Measurements from ENCODE around the gene GRID2. TPM values are rescaled to one million over a fixed set of nuclear protein-coding genes. Genes with fewer than 3 reads are reported as not detected.
A peak's percentile ranks its signal among the peaks of the same experiment; 100 is the strongest.

The GRID2 gene
- total RNA-seq, 1 donor from 2014 or later = 0.17 TPM

DNA sequence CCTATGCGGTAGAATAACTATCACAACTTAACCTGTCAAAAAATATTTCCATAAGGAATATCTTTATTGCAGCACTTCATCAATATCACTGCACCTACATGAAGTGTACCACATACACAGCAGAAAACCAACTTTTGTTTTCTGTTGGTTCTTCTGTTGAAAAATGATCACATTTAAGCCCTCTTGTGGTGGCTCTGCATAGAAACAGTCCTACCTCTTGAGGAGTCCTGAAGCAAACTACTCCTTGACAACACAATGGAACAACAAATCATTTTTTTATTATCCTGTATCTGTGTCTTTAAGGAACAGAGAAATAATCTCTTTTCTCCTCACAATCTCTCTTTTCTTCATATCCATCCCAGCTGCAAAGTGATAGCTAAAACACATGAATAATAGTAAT lies 1484.9 kb downstream of the GRID2 start:
- peaks cover 8% of the 10 kb centered on the region for H3K4me1 Mint-ChIP-seq
- peak; percentile 46 for DNase-seq (ENCODE audit: low spot score)
- Histone ChIP-seq H3K27me3 (no peaks in the 10 kb centered on the region), H3K9ac (no peak overlapping the region), H3K4me3 (no peak overlapping the region), H3K4me1 (peaks cover 5% of the 10 kb centered on the region), H3K36me3 (no peaks in the 10 kb centered on the region), H3K4me2 (no peak overlapping the region), H3K27ac (no peak overlapping the region), H3F3A (ENCODE audit: low read depth) (no peaks in the 10 kb centered on the region), H4K20me1 (ENCODE audit: low read depth) (no peaks in the 10 kb centered on the region), H3K9me3 (ENCODE audit: low read depth) (no peaks in the 10 kb centered on the region), H3K79me2 (ENCODE audit: low read depth) (no peaks in the 10 kb centered on the region), H2AFZ (replicated peaks) (no peak overlapping the region)
- TF ChIP-seq, protein P1, sequence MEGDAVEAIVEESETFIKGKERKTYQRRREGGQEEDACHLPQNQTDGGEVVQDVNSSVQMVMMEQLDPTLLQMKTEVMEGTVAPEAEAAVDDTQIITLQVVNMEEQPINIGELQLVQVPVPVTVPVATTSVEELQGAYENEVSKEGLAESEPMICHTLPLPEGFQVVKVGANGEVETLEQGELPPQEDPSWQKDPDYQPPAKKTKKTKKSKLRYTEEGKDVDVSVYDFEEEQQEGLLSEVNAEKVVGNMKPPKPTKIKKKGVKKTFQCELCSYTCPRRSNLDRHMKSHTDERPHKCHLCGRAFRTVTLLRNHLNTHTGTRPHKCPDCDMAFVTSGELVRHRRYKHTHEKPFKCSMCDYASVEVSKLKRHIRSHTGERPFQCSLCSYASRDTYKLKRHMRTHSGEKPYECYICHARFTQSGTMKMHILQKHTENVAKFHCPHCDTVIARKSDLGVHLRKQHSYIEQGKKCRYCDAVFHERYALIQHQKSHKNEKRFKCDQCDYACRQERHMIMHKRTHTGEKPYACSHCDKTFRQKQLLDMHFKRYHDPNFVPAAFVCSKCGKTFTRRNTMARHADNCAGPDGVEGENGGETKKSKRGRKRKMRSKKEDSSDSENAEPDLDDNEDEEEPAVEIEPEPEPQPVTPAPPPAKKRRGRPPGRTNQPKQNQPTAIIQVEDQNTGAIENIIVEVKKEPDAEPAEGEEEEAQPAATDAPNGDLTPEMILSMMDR (IDR thresholded peaks at IDR 0.05) = peak; percentile 65
- no peak for TF ChIP-seq EZH2phosphoT487 (IDR thresholded peaks at IDR 0.05)
- H3K27ac Mint-ChIP-seq = no peak overlapping the region
- no peaks in the 10 kb centered on the region for H3K9me3 Mint-ChIP-seq
- H3K4me3 Mint-ChIP-seq = no peak overlapping the region
- no peaks in the 10 kb centered on the region for H3K36me3 Mint-ChIP-seq
- no peaks in the 10 kb centered on the region for H3K27me3 Mint-ChIP-seq (ENCODE audit: insufficient read depth, low read depth)

DNA sequence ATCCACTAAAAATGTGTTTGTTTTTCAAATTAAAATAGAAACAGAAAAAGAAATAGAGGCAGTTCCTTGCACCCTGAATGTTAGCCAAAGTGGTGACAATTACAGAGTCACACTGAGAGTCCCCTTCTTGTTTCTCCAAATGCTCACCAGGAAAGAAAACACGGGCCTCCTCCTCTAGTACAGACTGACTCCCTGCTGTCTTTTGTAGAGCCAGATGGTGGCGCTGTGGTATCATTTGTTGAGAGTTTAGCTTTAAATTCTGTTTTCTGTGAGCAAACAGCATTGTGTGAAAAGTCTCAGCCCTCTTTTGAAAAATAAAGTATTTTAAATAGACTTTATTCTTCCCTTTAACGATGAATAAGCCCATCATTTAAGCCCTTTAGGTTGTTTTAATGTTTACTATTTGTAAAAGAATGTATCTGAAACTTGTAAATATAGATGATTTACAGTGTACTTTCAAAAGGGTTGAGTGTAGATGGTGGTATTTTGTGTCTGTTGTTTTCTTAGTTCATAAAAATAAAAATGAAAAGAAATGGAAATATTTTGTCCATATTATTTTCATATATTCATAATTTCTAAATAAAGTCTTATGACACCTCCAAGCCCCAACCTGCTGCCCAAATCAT lies 1487.9 kb downstream of the GRID2 start:
- Histone ChIP-seq H2AFZ (replicated peaks) (no peak overlapping the region), H3K4me3 (no peak overlapping the region)
- no peak overlapping the region for H3K4me3 Mint-ChIP-seq

DNA sequence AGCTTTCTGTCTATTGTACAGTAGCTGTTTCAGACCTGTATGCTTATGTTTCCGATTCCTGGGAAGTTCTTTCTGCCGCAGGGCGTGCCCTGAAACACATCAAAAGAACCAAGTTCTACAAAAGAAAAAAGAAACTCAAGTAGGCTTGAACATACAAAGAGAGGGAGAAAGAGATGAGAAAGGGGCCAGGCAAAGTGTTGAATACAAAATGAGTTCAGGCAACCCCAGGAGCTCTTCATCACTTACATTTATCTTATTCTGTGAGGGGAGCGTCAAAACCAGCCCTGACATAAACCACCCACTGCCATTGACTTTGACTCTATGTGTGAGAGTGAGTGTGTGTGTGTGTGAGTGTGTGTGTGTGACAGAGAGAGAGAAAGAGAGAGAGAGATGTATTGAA lies 1498.3 kb downstream of the GRID2 start:
- Histone ChIP-seq H4K20me1 (ENCODE audit: low read depth) (no peaks in the 10 kb centered on the region), H3F3A (ENCODE audit: low read depth) (no peaks in the 10 kb centered on the region), H3K4me1 (no peaks in the 10 kb centered on the region), H3K4me3 (no peak overlapping the region), H3K27me3 (no peaks in the 10 kb centered on the region), H3K79me2 (ENCODE audit: low read depth) (no peaks in the 10 kb centered on the region), H3K4me2 (no peak overlapping the region), H3K9me3 (ENCODE audit: low read depth) (no peaks in the 10 kb centered on the region), H2AFZ (replicated peaks) (no peak overlapping the region), H3K9ac (no peak overlapping the region), H3K36me3 (no peaks in the 10 kb centered on the region), H3K27ac (no peak overlapping the region)
- no peak overlapping the region for H3K4me3 Mint-ChIP-seq
- peak overlapping the region; percentile 10 for H3K27ac Mint-ChIP-seq
- peaks cover 16% of the 10 kb centered on the region for H3K4me1 Mint-ChIP-seq
- TF ChIP-seq EZH2phosphoT487 (IDR thresholded peaks at IDR 0.05) = no peak
- H3K36me3 Mint-ChIP-seq = no peaks in the 10 kb centered on the region
- H3K27me3 Mint-ChIP-seq (ENCODE audit: insufficient read depth, low read depth) = peaks cover 4% of the 10 kb centered on the region
- DNase-seq (ENCODE audit: low spot score) = no peak
- H3K9me3 Mint-ChIP-seq = no peaks in the 10 kb centered on the region

More for the DNA sequence above, 1487.9 kb downstream of the GRID2 start:
- H3F3A ChIP-seq (ENCODE audit: low read depth) = no peaks in the 10 kb centered on the region
- no peaks in the 10 kb centered on the region for H3K36me3 ChIP-seq
- no peak overlapping the region for H3K4me2 ChIP-seq
- no peaks in the 10 kb centered on the region for H3K9me3 Mint-ChIP-seq
- peaks cover 20% of the 10 kb centered on the region for H3K4me1 Mint-ChIP-seq
- no peak overlapping the region for H3K27ac Mint-ChIP-seq
- no peak for TF ChIP-seq EZH2phosphoT487 (IDR thresholded peaks at IDR 0.05)
- TF ChIP-seq, protein P1 (IDR thresholded peaks at IDR 0.05) = peak; percentile 97
- H3K36me3 Mint-ChIP-seq = no peaks in the 10 kb centered on the region
- peaks cover 3% of the 10 kb centered on the region for H3K27me3 Mint-ChIP-seq (ENCODE audit: insufficient read depth, low read depth)
- H3K79me2 ChIP-seq (ENCODE audit: low read depth) = no peaks in the 10 kb centered on the region
- DNase-seq (ENCODE audit: low spot score) = peak; percentile 83
- H4K20me1 ChIP-seq (ENCODE audit: low read depth) = no peaks in the 10 kb centered on the region
- no peaks in the 10 kb centered on the region for H3K27me3 ChIP-seq
- H3K4me1 ChIP-seq = peaks cover 5% of the 10 kb centered on the region
- H3K27ac ChIP-seq = no peak overlapping the region
- H3K9ac ChIP-seq = no peak overlapping the region
- no peaks in the 10 kb centered on the region for H3K9me3 ChIP-seq (ENCODE audit: low read depth)

DNA sequence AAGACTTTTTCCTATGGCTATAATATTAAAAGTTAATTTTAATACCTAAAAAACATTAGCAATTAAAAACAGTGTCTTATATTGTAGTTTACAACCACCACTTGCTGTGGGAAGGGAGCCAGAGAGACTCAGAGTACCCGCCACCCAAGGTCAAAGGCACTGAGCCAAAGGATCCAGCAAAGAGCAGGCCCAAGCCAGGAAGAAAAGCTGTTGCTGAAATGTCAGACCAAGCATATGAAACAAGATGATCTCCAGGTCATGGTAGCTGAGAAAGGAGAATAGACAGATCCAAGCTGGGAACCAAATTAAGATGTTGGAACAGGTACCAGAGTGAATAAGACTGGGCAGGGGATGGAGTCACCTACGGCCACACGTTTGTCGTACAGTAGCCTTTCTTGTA lies 1506.0 kb downstream of the GRID2 start:
- Mint-ChIP-seq H3K4me3 (no peak overlapping the region), H3K27me3 (ENCODE audit: insufficient read depth, low read depth) (no peaks in the 10 kb centered on the region), H3K27ac (no peak overlapping the region), H3K36me3 (no peaks in the 10 kb centered on the region), H3K4me1 (peaks cover 19% of the 10 kb centered on the region), H3K9me3 (no peaks in the 10 kb centered on the region)
- H3K4me2 ChIP-seq = no peak overlapping the region
- H3K27me3 ChIP-seq = no peaks in the 10 kb centered on the region
- peaks cover 3% of the 10 kb centered on the region for H3K4me1 ChIP-seq
- no peaks in the 10 kb centered on the region for H3F3A ChIP-seq (ENCODE audit: low read depth)
- H2AFZ ChIP-seq (replicated peaks) = no peak overlapping the region
- no peak for DNase-seq (ENCODE audit: low spot score)
- no peaks in the 10 kb centered on the region for H4K20me1 ChIP-seq (ENCODE audit: low read depth)
- no peak overlapping the region for H3K27ac ChIP-seq
- no peaks in the 10 kb centered on the region for H3K79me2 ChIP-seq (ENCODE audit: low read depth)
- H3K9ac ChIP-seq = no peak overlapping the region
- H3K9me3 ChIP-seq (ENCODE audit: low read depth) = no peaks in the 10 kb centered on the region
- H3K4me3 ChIP-seq = no peak overlapping the region
- no peaks in the 10 kb centered on the region for H3K36me3 ChIP-seq
- TF ChIP-seq EZH2 (IDR thresholded peaks at IDR 0.05) = no peak
- no peak for TF ChIP-seq EZH2phosphoT487 (IDR thresholded peaks at IDR 0.05)
- TF ChIP-seq, protein P1 (IDR thresholded peaks at IDR 0.05) = no peak
